ENCODE results near the gene CYP51A1. TPM values are rescaled to one million over a fixed set of nuclear protein-coding genes. Genes with fewer than 3 reads are reported as not detected.
"Not testable (repeated sequence)": the region's sequence is repeated elsewhere in the genome, so short reads cannot be mapped to it uniquely, and the experiment has no call there.

The CYP51A1 gene
- total RNA-seq, 2 donors from 2014 or later, result 23.0 to 31.2 TPM

- H3K36me3 ChIP-seq, result peaks cover 45% of the 10 kb centered on the region
Measured at GRCh38 chr7:92110857-92111256, 23.4 kb downstream of the CYP51A1 start.

GRCh38 chr7:92108821-92109220 is 25.5 kb downstream of the CYP51A1 start:
- H3K4me1 ChIP-seq, result no peaks in the 10 kb centered on the region
- H3K4me3 ChIP-seq, result no peak overlapping the region
- no peaks in the 10 kb centered on the region for H3K27me3 ChIP-seq
- no peak for DNase-seq (ENCODE audit: low spot score)
- H3K27ac ChIP-seq, result no peak overlapping the region
- peaks cover 54% of the 10 kb centered on the region for H3K36me3 ChIP-seq
- H3K9me3 ChIP-seq, result no peaks in the 10 kb centered on the region
- TF ChIP-seq CTCF (IDR thresholded peaks at IDR 0.05), result no peak

More at GRCh38 chr7:92110857-92111256, 23.4 kb downstream of the CYP51A1 start:
- no peak overlapping the region for H3K4me3 ChIP-seq
- H3K27ac ChIP-seq, result no peak overlapping the region
- no peaks in the 10 kb centered on the region for H3K9me3 ChIP-seq
- H3K4me1 ChIP-seq, result no peaks in the 10 kb centered on the region
- no peak for DNase-seq (ENCODE audit: low spot score)
- H3K27me3 ChIP-seq, result no peaks in the 10 kb centered on the region
- no peak for TF ChIP-seq CTCF (IDR thresholded peaks at IDR 0.05)

DNA sequence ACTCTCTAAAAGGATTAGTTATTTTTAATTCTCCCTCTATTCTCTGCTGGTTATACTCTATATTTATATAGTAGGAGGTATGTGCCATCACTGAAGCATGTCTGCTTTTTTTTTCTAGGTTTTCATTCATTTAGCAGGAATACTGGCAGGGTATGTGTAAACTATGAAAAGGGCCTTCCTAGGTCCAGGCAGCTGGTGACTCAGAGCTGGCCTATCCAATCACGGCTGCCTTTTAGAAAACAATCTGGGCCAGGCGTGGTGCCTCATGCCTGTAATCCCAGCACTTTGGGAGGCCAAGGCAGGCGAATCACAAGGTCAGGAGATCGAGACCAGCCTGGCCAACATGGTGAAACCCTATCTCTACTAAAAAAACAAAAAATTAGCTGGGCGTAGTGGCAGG is 31.4 kb downstream of the CYP51A1 start:
- not testable (repeated sequence) for H3K27me3 ChIP-seq; DNase-seq (ENCODE audit: low spot score); H3K4me3 ChIP-seq; H3K27ac ChIP-seq; H3K9me3 ChIP-seq; H3K4me1 ChIP-seq
- peaks cover 74% of the 10 kb centered on the region for H3K36me3 ChIP-seq

DNA sequence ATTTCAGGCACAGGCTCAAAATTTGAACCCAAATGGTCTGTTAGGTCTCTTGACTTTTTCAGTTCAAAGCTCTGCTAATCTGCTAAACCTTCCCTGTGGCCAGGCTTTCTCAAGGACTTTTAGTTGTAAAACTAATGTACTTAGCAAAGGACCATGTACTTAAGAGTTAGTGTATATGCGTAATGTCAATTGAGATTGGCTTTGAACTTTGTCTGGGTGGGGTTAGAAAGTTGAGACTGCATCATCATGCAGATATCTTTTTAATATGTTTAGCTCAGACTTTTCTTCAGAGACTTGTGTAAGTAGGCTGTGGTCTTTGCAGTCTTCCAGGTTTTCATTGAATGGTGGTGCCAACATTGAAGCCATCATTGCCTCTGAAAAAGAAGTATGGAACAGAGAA is 33.7 kb downstream of the CYP51A1 start:
- no peak overlapping the region for H3K4me3 ChIP-seq
- no peaks in the 10 kb centered on the region for H3K9me3 ChIP-seq
- no peak overlapping the region for H3K27ac ChIP-seq
- H3K36me3 ChIP-seq, result peaks cover 81% of the 10 kb centered on the region
- H3K27me3 ChIP-seq, result no peaks in the 10 kb centered on the region
- peaks cover 0 to 1% of the 10 kb centered on the region in 2 donors for H3K4me1 ChIP-seq
- no peak for TF ChIP-seq CTCF (IDR thresholded peaks at IDR 0.05)
- no peak for DNase-seq (ENCODE audit: low spot score)

DNA sequence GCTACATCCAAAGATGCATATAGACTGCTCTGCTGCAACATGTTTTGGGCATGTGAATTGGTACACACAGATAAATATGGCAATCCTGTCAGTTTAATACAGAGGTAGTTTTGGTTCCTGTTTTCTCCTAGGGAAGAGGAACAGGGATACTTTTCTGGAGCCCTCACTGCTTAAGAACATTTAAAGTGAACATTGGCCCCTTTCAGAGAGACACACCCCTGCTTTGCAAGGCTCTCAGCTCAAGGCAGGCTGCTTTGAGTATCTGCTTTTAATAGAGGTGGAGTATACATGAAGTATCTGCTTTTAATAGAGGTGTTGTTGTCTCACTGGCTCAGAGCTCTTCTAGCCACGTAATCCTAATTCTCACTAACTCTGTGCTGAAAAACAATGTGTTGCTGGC is 38.9 kb downstream of the CYP51A1 start:
- no peak overlapping the region for H3K27ac ChIP-seq

GRCh38 chr7:92092210-92092609 is 42.1 kb downstream of the CYP51A1 start:
- H3K9me3 ChIP-seq, result no peaks in the 10 kb centered on the region
- TF ChIP-seq CTCF (IDR thresholded peaks at IDR 0.05), result no peak
- no peaks in the 10 kb centered on the region for H3K27me3 ChIP-seq
- no peak for DNase-seq (ENCODE audit: low spot score)
- H3K36me3 ChIP-seq, result peaks cover 77% of the 10 kb centered on the region
- H3K4me3 ChIP-seq, result no peak overlapping the region
- H3K4me1 ChIP-seq, result peaks cover 0 to 5% of the 10 kb centered on the region in 2 donors
- H3K27ac ChIP-seq, result no peak overlapping the region

More for the DNA sequence above, 38.9 kb downstream of the CYP51A1 start:
- TF ChIP-seq CTCF (IDR thresholded peaks at IDR 0.05), result no peak
- DNase-seq (ENCODE audit: low spot score), result no peak
- peaks cover 0 to 5% of the 10 kb centered on the region in 2 donors for H3K4me1 ChIP-seq
- H3K4me3 ChIP-seq, result no peak overlapping the region
- H3K27me3 ChIP-seq, result no peaks in the 10 kb centered on the region
- no peaks in the 10 kb centered on the region for H3K9me3 ChIP-seq
- peaks cover 79% of the 10 kb centered on the region for H3K36me3 ChIP-seq
